HFFc6 (cell line): ENCODE results near the gene IRF5. TPM values are rescaled to one million over a fixed set of nuclear protein-coding genes. Genes with fewer than 3 reads are reported as not detected.
A peak's percentile ranks its signal among the peaks of the same experiment; 100 is the strongest.

Source experiments
- DNase-seq: peaks from one replicate; pipeline ENCODE4 v3.0.0-alpha.2; 2018
- H3K27ac Mint-ChIP-seq: 2 replicates; pipeline ENCODE4 v1.8.0; 2020; ENCODE audit warnings: mild to moderate bottlenecking, mixed read lengths
- H3K27me3 Mint-ChIP-seq: 2 replicates; pipeline ENCODE4 v1.8.0; 2021; ENCODE audit warnings: mild to moderate bottlenecking, moderate library complexity, mixed read lengths; ENCODE audit not compliant: insufficient read depth
- H3K36me3 Mint-ChIP-seq: 2 replicates; pipeline ENCODE4 v1.8.0; 2021; ENCODE audit warnings: low read depth, mixed read lengths
- H3K4me1 Mint-ChIP-seq: 2 replicates; pipeline ENCODE4 v1.8.0; 2020; ENCODE audit warnings: low read depth, mixed read lengths
- H3K4me3 Mint-ChIP-seq: 2 replicates; pipeline ENCODE4 v1.8.0; 2020; ENCODE audit warnings: mild to moderate bottlenecking, moderate library complexity, mixed read lengths
- H3K9me3 Mint-ChIP-seq: 2 replicates; pipeline ENCODE4 v1.8.0; 2020; ENCODE audit warnings: mild to moderate bottlenecking, mixed read lengths
- CTCF ChIP-seq: fragments of 200-600 bp; sonication (generic); IDR thresholded peaks from 2 replicates; pipeline ENCODE4 v1.5.0; 2021; ENCODE audit warnings: antibody characterized with exemption, mild to moderate bottlenecking
- total RNA-seq, 6 experiments: library from RNA; stranded (reverse); fragmentation: NEBNext Ultra II Directional; extraction: Animal tissue kit (Norgen Biotek cat#: 25700); gene quantifications; 2 replicates in 1 of 6; 3 replicates in 5 of 6; pipeline ENCODE4 v1.2.3, GENCODE V29; 2021

The IRF5 gene
- total RNA-seq, 6 experiments from 2014 or later: 0.09 TPM; not detected in 5

- no peak overlapping the region for H3K27ac Mint-ChIP-seq
- no peak for DNase-seq
- no peaks in the 10 kb centered on the region for H3K9me3 Mint-ChIP-seq
- peaks cover 30% of the 10 kb centered on the region for H3K27me3 Mint-ChIP-seq
- no peak for TF ChIP-seq CTCF
- H3K4me1 Mint-ChIP-seq: peaks cover 14% of the 10 kb centered on the region
- H3K4me3 Mint-ChIP-seq: no peak overlapping the region
- H3K36me3 Mint-ChIP-seq: no peaks in the 10 kb centered on the region
Measured at GRCh38 chr7:128902761-128903585, 34.8 kb upstream of the IRF5 start.

GRCh38 chr7:128903621-128904361 is 33.9 kb upstream of the IRF5 start:
- Mint-ChIP-seq H3K36me3 (no peaks in the 10 kb centered on the region), H3K27ac (no peak overlapping the region), H3K27me3 (peaks cover 27% of the 10 kb centered on the region), H3K4me3 (no peak overlapping the region), H3K9me3 (no peaks in the 10 kb centered on the region), H3K4me1 (peaks cover 8% of the 10 kb centered on the region)
- no peak for TF ChIP-seq CTCF
- no peak for DNase-seq

- H3K27me3 Mint-ChIP-seq: peaks cover 33% of the 10 kb centered on the region
- DNase-seq: peak; percentile 62
- H3K4me3 Mint-ChIP-seq: no peak overlapping the region
- no peaks in the 10 kb centered on the region for H3K9me3 Mint-ChIP-seq
- no peak overlapping the region for H3K27ac Mint-ChIP-seq
- TF ChIP-seq CTCF: peak; percentile 83
- H3K4me1 Mint-ChIP-seq: peaks cover 16% of the 10 kb centered on the region
- H3K36me3 Mint-ChIP-seq: no peaks in the 10 kb centered on the region
Measured at GRCh38 chr7:128904381-128905197, 33.1 kb upstream of the IRF5 start.

- no peak for TF ChIP-seq CTCF
- no peak for DNase-seq
- H3K4me3 Mint-ChIP-seq: no peak overlapping the region
- peaks cover 22% of the 10 kb centered on the region for H3K4me1 Mint-ChIP-seq
- H3K27me3 Mint-ChIP-seq: peaks cover 36% of the 10 kb centered on the region
- no peaks in the 10 kb centered on the region for H3K36me3 Mint-ChIP-seq
- no peaks in the 10 kb centered on the region for H3K9me3 Mint-ChIP-seq
- no peak overlapping the region for H3K27ac Mint-ChIP-seq
Measured at GRCh38 chr7:128906001-128906765, 31.5 kb upstream of the IRF5 start.
